22Rv1 (cell line): ENCODE measurements around the gene PLXNA4.

Experiments
- CTCF ChIP-seq: fragments of 450-650 bp; IDR thresholded peaks from 2 replicates; pipeline ENCODE4 v1.5.1; 2017; ENCODE audit warnings: mild to moderate bottlenecking
- ZFX ChIP-seq: fragments of 450-650 bp; IDR thresholded peaks from 2 replicates; pipeline ENCODE4 v1.6.1; 2017; ENCODE audit warnings: antibody characterized with exemption, borderline replicate concordance

GRCh38 chr7:132362059-132362458 lies 214.2 kb downstream of the PLXNA4 start:
- TF ChIP-seq CTCF (no peak), ZFX (no peak)
